ENCODE data around the gene FGR.

Gene FGR

GRCh38 chr1:27615346-27616192 lies 19.4 kb downstream of the FGR start:
- no peak for DNase-seq

DNA sequence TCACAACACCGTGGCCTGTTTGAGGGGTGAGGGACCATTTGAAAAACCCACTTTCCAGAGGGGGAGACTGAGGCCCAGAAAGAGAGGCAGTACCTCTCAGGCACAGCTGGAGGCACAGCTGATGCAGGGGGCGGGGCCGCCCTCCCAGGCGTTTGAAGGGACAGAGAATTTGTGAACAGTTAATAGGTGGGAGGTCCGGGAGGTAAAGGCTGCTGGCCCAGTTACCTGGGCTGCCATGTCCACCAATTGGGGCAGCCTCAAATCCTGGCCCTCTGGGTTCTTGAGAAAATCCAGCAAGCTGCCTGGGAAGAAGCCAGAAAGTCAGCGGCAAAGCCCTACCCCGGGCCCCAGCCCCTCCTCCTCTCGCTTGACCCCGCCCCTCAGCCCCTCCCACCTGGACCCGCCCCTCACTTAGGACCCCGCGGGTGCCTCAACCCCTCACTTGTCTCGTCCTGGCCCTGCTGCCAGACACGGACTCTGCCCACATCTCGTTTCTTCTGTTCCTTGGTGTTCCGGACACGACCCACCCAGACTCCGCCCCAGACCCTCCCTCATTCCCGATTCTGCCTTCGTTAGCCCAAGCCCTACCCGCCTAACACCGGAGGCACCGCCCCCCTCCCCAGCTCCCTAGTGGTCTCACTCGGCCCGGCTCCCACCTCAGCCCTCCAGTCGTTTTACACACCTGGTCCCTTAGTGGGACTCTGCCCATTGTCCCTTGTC lies 20.2 kb downstream of the FGR start:
- no peak for DNase-seq

- no peak for DNase-seq
Measured at GRCh38 chr1:27614043-27614624, 20.9 kb downstream of the FGR start.

GRCh38 chr1:27612718-27613117 lies 22.3 kb downstream of the FGR start:
- no peak for DNase-seq

DNA sequence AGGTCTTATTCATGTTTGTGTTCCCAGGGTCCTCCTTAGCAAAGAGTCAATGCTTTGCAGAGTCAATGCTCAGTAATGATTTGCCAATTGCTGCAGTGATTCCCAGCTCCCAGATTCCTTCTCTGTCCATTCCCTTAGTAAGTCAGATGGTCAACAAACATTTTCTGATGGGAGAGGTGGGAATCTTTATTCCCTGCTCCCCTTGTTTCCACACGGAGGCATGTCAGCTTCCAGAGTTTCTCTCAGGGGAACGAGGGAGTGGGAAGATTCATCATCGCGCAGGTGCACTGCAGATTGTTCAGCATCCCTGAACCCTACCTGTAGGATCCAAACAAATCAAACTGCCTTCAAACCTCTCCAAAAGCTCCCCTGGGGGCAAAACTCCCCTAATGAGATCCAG lies 23.5 kb downstream of the FGR start:
- DNase-seq, result no peak

DNA sequence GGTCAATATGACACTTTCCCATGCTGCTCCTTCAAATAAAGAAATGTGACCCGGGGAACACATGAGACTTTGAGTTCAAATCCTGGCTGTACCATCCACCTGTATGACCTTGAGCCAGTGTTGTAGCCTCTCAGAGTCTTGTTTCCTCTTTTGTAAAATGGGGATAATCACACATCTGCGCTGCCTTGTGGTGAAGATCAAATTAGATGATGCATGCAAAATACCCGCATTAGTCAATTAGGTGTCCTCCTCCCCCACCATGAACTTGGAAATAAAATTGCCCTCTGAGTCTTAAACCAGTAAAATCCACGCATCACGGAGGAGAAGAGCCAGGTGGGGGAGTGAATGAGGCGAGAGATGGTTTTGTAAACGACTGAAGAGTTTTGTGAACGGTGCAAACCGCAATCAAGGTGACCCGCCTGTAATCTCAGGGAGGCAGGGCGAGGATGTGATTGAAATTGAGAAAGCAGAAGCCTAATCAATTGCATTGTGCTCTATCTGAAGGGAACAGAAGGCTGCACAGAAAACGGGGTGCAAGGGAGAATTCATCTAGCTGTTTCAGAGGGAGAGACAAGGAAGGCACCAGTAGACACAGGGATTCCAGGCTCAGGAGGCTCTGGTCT lies 25.3 kb downstream of the FGR start:
- no peak for DNase-seq

DNA sequence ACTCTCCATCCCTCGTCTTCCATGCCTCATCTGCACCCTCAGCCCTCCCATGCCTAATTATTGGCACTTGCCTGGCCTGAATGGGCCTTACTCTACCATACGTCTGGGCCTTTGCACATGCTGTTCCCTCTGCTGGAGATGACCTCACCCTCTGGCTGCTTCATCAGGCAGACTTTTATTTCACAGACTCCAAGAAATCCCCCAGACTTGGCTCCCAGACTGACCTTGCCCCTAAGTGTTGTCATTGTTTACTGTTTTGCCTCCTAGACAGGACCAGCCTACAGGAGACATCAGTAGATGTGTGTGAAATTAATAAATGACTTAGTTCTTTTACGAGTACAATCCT lies 25.8 kb downstream of the FGR start:
- no peak for DNase-seq

- no peak for DNase-seq
Measured at GRCh38 chr1:27607239-27607804, 27.7 kb downstream of the FGR start.

GRCh38 chr1:27606708-27607238 lies 28.2 kb downstream of the FGR start:
- no peak for DNase-seq

- peak; percentile 68 for DNase-seq
Measured at GRCh38 chr1:27605796-27606707, 28.9 kb downstream of the FGR start.

DNA sequence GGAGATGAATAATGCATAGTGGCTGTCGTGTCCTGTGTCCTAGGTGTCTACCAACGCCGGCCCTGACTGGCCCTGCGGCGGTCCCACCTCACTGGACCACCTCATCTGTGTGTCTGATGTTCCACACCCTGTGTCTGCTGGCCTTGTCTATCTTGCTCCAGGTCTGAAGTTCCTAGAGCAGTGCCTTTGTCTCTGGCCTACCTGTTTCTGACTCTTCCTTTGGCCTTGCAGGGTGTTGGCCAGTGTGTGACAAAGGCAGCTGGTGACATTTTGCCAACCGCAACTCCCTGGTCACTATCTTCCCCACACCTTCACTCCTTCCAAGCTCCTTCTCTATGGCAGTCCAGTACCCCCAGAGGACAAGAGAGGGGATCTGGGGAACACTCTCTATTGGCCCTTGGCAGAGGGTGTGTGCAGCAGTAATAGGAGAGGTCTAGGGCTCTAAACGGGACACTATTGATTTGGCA lies 29.7 kb downstream of the FGR start:
- DNase-seq, result no peak

DNA sequence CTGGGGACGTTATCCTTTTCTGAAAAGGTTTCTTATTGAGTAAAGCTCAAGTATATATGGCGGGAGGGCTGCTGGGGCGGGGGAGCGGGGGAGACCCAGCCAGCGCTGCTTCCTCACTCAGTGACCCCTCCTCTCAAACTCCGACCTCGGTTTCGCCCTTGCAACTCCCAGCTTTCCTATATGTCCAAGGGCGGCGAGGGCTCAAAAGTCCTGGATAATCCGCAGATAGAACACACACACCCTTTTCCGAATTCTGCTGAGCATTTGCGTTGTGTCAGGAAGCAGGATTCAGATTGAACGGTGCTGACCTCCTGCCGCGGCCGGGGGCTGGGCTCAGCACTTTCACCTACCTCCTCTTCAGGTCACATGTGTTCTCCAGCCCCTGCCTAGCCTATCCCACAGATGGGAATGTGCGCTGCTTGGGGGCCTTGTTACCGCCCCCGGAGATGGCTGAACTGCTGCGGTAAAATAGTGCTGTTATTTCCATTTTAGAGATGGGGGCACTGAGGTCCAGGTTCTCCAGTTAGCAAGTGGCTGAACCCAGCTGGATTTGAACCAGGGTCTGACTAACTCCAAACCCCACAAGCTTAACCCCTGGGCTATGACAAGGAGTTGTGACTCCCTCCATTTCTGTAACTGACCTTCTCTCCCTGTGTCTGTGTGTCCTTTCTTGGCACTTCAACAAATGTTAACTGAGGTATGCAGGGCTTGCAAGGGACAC lies 30.2 kb downstream of the FGR start:
- no peak for DNase-seq

DNA sequence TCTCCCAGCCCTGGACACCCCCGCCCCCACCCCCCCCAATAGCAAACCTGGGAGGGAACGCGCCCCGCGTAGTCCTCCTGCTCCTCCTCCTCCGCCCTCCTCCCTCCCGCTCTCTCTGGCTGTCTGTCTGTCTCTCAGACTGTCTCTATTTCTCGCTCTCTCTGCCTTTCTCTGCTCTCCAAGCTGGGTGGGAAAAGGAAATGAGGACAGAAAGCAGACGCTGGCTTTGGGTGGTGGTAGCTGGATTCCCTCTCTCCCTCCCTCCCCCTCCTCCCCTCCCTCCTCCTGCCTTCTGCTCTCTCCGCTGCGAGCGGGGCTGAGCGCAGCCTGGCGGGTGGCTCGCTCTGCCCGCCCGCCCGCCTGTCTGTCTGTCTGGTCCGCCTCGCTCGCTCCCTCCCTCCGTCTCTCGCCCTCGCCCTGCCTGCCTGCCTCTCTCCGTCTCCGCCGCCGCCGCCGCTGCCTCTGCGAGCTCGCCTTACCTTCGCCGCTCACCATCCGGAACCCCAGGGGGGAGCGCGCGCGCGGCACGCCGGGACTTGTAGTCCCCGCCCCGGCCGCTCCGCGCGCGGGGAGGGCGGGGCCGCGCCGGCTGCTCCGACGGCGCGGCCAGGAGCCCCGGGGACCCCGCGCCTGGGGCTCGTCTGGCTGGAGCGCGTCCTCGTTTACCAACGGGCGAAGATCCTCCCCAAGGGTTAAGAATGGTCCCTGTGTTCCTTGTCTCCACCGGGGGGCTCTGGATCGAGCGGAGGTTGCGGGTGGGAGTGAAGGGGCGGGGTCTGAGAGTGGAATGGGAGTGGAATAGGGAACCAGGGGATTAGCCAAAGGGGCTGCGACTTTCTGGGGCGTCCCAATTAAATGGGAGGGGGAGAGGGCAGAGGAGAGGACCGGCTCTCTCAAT lies 31.1 kb downstream of the FGR start, which contains the start of gene AHDC1:
TSS of gene AHDC1 (minus strand) at position 464 of the 898 bp plus-strand sequence. CDS start 52,029 bp downstream, outside the sequence.
- DNase-seq, result peak; percentile 95

DNA sequence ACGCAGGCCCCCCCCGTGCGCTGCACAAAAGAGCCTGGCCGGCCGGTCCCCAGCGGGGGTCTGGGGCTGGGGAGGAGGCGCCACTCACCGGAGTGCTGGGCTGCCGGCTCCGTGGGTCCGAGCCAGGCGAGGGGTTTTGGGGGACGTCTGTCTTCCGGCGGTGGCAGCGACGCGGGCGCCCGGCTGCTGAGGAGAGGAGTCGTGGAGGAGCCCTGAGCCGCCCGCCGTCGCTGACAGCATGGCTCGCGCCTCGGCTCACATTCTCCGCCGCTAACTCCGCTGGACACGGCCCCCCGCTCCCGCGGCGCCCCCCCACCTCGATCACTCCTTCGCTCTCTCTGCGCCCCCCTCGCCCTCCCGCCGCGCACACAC lies 31.7 kb downstream of the FGR start:
- DNase-seq, result peak; percentile 50

DNA sequence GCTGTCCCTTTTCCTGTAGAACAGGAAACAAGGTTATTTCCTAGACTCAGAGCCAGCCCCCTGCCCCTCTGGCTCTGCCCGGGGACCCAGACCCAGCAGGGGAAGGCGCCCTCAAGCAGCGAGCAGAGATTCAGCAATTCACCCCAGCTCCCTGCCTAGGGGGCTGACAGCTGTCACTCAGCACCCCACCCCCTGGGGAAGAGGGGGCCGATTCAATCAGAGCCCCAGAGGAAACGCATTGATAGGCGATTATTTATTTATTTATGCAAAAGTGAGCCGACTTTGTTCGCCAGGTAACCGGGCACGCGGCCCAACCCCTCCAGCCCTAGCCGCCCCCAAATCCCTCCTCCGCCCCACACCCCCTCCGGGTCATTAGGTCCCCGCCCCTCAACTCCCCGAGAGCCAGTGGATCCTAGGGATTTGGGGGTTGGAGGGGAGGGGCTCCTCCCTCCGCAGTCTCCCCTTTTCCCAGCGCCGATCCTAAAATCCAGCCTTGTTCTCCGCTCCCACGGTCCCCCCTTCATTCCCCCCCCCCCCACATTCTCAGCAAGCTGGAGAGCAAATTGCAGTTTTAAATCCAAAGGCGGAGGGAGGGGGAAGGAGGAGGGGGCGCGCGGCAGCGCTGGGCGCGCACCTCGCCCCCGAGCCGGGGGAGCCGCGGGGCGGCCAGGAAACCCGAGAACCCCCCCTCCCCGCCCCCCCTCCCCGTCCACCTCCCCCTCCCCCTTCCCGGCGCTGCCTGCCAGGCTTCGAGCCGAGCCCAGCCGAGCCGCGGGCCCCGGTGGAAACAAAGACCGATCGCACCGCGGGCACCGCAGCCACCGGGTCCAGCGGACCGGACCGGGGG lies 32.3 kb downstream of the FGR start:
- no peak for DNase-seq

DNA sequence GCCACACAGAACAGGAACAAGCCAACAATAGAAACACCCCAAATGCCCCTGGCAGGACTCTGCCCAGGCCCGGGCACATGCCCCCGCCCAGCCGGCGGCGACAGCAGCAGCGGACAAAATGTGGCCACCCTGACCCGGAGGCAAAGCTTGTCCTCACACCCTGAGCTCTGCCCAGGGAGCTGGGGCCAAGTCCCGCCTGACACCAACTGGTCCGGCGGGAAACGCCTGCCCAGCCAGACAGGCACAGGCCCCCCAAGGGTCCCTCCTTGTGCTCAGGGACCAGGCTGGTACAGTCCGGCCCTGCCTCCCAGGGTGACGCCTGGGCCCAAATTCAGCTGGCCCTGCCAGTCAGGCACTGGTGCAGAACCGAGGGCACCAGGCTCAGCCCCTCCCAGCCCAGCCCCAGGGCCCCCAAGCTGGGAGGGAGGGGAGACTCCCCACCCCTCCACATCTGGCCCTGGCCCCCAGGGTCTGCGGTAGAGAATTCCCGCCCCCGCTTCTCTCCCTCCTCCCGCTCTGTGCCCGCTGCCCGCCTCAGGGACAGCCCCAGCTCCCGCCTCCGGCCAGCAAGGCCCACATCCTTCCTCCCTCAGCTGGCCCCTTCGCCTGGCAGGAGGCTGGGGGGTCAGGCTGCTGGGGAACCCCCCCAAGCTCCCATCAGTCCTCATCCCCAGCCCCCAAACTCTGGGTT lies 33.1 kb downstream of the FGR start:
- DNase-seq, result no peak

DNA sequence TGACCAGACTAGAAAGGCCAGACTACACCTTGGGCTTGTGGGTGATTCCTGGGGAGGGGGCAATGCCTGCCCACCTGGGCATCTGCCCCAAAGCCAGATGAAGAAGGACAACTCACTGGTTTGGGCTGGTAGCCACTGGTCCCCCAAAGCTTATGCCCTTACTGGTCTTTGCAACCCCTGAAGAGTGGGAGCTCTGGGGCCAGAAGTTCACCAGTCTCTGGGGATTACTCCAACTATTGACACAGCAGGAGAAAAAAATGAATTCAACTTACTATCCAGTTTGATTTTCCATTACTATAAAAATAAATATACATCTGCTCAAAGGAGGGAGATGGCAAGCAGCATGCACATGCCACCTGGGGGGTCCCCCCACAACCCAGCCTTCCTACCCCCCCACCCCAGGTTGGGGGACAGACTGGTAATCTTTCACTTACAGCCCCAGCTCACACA lies 33.6 kb downstream of the FGR start:
- DNase-seq, result no peak

DNA sequence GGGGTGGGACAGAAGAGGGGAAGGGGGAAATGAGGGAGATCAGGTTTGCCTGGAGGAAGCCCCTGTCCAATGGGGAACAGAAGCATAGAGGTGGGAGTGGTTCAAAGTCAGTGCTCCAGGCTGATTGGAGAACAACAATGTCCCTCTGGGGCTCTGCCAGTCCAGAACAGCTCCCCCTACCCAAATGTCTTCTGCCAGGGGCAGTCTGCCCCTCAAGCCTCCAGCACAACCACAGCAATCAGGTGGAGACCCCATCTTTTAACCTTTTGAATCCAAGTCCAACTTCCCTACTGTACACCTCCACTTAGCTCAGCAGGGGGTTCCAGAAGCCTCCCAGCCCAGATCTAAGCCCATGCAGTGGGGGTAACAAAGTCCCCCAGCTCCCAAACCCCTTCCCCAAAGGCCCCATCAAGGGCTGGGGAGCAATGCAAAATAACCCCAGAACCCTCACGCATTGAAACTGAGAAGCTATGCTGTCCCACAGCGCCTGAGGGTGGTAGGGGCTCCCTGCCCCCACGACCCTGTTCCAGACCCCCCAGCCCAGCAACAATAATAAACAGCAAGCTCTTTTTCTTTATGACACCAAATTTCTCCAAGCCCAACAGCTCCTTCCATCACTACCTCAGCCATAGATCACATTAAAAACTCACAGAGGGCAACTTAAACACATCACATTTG lies 34.3 kb downstream of the FGR start:
- DNase-seq, result no peak

Measured in activated CD4-positive, alpha-beta T cell treated with anti-CD3 and anti-CD28 coated beads for 48 hours (primary cell).